ENCODE data around the gene UBE2J2. TPM values are rescaled to one million over a fixed set of nuclear protein-coding genes. Genes with fewer than 3 reads are reported as not detected.

Gene UBE2J2
- total and polyA plus RNA-seq, 2 of the 13 experiments (the other 11 are each of a cell fraction or from before 2014, with no cell fraction given): 25.4 to 29.4 TPM

DNA sequence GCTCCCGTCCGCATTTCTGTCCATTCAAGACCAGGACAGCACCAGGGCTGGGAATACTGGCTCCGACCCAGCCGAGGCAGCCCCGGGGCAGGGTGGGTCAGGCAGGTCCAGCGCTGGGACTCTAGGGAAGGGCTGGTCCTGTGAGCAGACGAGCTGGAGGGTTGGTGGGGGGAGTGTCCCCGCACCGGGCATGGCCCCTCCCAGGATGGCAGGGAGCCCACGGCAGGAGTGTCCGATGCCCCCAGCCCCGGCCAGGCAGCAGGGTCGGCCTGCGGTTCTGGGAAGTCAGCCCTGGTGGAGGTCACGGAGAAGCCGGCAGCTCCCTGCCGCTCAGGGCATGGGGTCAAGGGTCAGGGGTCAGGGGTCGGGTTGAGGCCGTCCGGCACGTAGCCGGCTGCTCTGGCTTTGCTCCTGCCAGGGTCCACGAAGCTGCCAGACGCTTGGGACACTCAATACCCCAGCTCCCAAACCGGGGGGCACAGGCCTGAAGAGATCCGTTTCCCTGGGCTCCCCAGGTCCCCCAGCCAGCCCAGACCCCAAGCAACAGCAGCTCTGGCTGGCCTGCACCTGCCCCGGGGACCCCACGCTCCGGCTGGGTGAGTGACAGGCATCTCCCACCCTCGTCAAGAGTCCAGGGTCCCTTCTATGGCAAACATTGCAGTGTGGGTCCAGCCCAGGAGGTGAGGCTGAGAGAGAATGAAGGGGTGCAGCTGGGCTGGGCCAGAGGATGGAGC is 33.9 kb downstream of the UBE2J2 start (continued):
- TF ChIP-seq, protein P1, sequence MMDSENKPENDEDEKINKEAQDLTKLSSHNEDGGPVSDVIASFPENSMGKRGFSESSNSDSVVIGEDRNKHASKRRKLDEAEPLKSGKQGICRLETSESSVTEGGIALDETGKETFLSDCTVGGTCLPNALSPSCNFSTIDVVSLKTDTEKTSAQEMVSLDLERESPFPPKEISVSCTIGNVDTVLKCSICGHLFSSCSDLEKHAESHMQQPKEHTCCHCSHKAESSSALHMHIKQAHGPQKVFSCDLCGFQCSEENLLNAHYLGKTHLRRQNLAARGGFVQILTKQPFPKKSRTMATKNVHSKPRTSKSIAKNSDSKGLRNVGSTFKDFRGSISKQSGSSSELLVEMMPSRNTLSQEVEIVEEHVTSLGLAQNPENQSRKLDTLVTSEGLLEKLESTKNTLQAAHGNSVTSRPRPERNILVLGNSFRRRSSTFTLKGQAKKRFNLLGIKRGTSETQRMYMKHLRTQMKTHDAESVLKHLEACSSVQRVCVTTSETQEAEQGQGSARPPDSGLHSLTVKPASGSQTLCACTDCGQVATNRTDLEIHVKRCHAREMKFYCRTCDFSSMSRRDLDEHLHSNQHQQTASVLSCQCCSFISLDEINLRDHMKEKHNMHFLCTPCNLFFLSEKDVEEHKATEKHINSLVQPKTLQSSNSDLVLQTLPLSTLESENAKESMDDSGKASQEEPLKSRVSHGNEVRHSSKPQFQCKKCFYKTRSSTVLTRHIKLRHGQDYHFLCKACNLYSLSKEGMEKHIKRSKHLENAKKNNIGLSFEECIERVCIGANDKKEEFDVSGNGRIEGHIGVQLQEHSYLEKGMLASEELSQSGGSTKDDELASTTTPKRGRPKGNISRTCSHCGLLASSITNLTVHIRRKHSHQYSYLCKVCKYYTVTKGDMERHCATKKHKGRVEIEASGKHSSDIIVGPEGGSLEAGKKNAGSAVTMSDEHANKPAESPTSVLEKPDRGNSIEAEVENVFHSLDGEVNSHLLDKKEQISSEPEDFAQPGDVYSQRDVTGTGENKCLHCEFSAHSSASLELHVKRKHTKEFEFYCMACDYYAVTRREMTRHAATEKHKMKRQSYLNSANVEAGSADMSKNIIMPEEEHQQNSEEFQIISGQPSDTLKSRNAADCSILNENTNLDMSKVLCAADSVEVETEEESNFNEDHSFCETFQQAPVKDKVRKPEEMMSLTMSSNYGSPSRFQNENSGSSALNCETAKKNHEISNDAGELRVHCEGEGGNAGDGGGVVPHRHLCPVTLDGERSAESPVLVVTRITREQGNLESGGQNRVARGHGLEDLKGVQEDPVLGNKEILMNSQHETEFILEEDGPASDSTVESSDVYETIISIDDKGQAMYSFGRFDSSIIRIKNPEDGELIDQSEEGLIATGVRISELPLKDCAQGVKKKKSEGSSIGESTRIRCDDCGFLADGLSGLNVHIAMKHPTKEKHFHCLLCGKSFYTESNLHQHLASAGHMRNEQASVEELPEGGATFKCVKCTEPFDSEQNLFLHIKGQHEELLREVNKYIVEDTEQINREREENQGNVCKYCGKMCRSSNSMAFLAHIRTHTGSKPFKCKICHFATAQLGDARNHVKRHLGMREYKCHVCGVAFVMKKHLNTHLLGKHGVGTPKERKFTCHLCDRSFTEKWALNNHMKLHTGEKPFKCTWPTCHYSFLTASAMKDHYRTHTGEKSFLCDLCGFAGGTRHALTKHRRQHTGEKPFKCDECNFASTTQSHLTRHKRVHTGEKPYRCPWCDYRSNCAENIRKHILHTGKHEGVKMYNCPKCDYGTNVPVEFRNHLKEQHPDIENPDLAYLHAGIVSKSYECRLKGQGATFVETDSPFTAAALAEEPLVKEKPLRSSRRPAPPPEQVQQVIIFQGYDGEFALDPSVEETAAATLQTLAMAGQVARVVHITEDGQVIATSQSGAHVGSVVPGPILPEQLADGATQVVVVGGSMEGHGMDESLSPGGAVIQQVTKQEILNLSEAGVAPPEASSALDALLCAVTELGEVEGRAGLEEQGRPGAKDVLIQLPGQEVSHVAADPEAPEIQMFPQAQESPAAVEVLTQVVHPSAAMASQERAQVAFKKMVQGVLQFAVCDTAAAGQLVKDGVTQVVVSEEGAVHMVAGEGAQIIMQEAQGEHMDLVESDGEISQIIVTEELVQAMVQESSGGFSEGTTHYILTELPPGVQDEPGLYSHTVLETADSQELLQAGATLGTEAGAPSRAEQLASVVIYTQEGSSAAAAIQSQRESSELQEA (CRISPR knock-in tag; IDR thresholded peaks at IDR 0.05; ENCODE audit: not compliant biosample characterization): no peak
- TF ChIP-seq HOXD1 (CRISPR knock-in tag; IDR thresholded peaks at IDR 0.05) (no peak), SRSF4 (IDR thresholded peaks at IDR 0.05; ENCODE audit: low read depth, low read length, poor library complexity, severe bottlenecking) (no peak), SPEN (CRISPR knock-in tag; IDR thresholded peaks at IDR 0.05; ENCODE audit: low read depth) (peak; percentile 84), ZMYM2 (CRISPR knock-in tag; IDR thresholded peaks at IDR 0.05) (0 out of 2 replicates have a peak, but pooled peaks have one; percentile 15), ZNF121 (CRISPR knock-in tag; IDR thresholded peaks at IDR 0.05) (no peak), ZFX (CRISPR knock-in tag; IDR thresholded peaks at IDR 0.05; ENCODE audit: low read depth) (peak; percentile 81), CBX1 (IDR thresholded peaks at IDR 0.05; ENCODE audit: low read depth) (no peak), ZNF431 (CRISPR knock-in tag; IDR thresholded peaks at IDR 0.05; ENCODE audit: borderline replicate concordance, low read depth) (no peak), FOSL1 (CRISPR knock-in tag; IDR thresholded peaks at IDR 0.05; ENCODE audit: borderline replicate concordance) (no peak), BORCS8-MEF2B (CRISPR knock-in tag; IDR thresholded peaks at IDR 0.05) (no peak), RBFOX2 (IDR thresholded peaks at IDR 0.05; ENCODE audit: low read depth, low read length) (peak; percentile 66; the same call in 1 of the 2 replicates), ZNF619 (CRISPR knock-in tag; IDR thresholded peaks at IDR 0.05) (no peak), ZNF180 (CRISPR knock-in tag; IDR thresholded peaks at IDR 0.05; ENCODE audit: borderline replicate concordance, low read depth) (no peak)
- TF ChIP-seq, protein P2, sequence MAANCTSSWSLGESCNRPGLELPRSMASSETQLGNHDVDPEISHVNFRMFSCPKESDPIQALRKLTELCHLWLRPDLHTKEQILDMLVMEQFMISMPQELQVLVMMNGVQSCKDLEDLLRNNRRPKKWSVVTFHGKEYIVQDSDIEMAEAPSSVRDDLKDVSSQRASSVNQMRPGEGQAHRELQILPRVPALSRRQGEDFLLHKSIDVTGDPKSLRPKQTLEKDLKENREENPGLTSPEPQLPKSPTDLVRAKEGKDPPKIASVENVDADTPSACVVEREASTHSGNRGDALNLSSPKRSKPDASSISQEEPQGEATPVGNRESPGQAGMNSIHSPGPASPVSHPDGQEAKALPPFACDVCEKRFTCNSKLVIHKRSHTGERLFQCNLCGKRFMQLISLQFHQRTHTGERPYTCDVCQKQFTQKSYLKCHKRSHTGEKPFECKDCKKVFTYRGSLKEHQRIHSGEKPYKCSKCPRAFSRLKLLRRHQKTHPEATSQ (CRISPR knock-in tag; IDR thresholded peaks at IDR 0.05; ENCODE audit: borderline replicate concordance): no peak
- TF ChIP-seq, protein P3, sequence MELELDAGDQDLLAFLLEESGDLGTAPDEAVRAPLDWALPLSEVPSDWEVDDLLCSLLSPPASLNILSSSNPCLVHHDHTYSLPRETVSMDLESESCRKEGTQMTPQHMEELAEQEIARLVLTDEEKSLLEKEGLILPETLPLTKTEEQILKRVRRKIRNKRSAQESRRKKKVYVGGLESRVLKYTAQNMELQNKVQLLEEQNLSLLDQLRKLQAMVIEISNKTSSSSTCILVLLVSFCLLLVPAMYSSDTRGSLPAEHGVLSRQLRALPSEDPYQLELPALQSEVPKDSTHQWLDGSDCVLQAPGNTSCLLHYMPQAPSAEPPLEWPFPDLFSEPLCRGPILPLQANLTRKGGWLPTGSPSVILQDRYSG (CRISPR knock-in tag; IDR thresholded peaks at IDR 0.05): no peak

Measured in HepG2 (cell line).